Small intestine (tissue), 7 donors: ENCODE results near the gene HMGCR. TPM values are rescaled to one million over a fixed set of nuclear protein-coding genes. Genes with fewer than 3 reads are reported as not detected.

Source experiments
- DNase-seq, 2 donors: peaks; one replicate each; pipeline versions ENCODE4 v3.0.0 to v3.0.0-alpha.2; 2013
- FAIRE-seq: peaks from 2 replicates; lab custom pipeline; 2012; peaks lifted over from hg19 to GRCh38; lab: Jason Lieb, UNC
- H3K27ac ChIP-seq, 3 donors: one replicate each; pipeline ENCODE4 v1.5.1; 2013; ENCODE audit warnings: low read length in 2 of 3, mild to moderate bottlenecking in 2 of 3, control low read depth in 1 of 3, inconsistent platforms in 1 of 3, low read depth in 1 of 3, moderate library complexity in 1 of 3
- H3K27me3 ChIP-seq, 3 donors: one replicate each; pipeline ENCODE4 v1.6.1; 2013; ENCODE audit warnings: low read length in 3 of 3, inconsistent platforms in 1 of 3; ENCODE audit not compliant: control insufficient read depth in 3 of 3, insufficient read depth in 3 of 3
- H3K36me3 ChIP-seq, 3 donors: one replicate each; pipeline ENCODE4 v1.6.1; 2013; ENCODE audit warnings: low read length in 3 of 3, inconsistent platforms in 1 of 3, low read depth in 1 of 3, mild to moderate bottlenecking in 1 of 3, moderate library complexity in 1 of 3; ENCODE audit not compliant: control insufficient read depth in 3 of 3, insufficient read depth in 2 of 3
- H3K4me1 ChIP-seq, 3 donors: one replicate each; pipeline ENCODE4 v1.6.1; 2013; ENCODE audit warnings: low read length in 2 of 3, inconsistent platforms in 1 of 3, low read depth in 1 of 3, mild to moderate bottlenecking in 1 of 3, moderate library complexity in 1 of 3; ENCODE audit not compliant: control insufficient read depth in 3 of 3, insufficient read depth in 2 of 3
- H3K4me3 ChIP-seq, 3 donors: one replicate each; pipeline ENCODE4 v1.5.1; 2013; ENCODE audit warnings: low read length in 3 of 3, control low read depth in 1 of 3, inconsistent platforms in 1 of 3, low read depth in 1 of 3, mild to moderate bottlenecking in 1 of 3, moderate library complexity in 1 of 3
- H3K9me3 ChIP-seq, 2 donors: one replicate each; pipeline ENCODE4 v1.6.1; 2013; ENCODE audit warnings: low read depth in 1 of 2, low read length in 1 of 2; ENCODE audit not compliant: control insufficient read depth in 2 of 2, insufficient read depth in 1 of 2
- WGBS, 3 donors: extraction: QIAGEN DNeasy Blood & Tissue Kit; methylation state at CpG; one replicate each; pipeline ENCODE4 v1.1.7; 2013; 5-methylcytosine and 5-hydroxymethylcytosine counted together
- polyA plus RNA-seq, 4 donors: library from polyadenylated mRNA; stranded (reverse) in 3 of 4; unstranded in 1 of 4; fragments of 200-250 nt in 3 of 4; fragments of 120-200 nt in 1 of 4; gene quantifications; one replicate each; pipeline versions ENCODE4 v1.2.1 to v1.2.3, GENCODE V29; 2013
- donor health status: healthy with polysubstance abuse.
- donor health status: control.
- donor health status: control.
- donor health status: Bipolar disorder and iron deficiency.
- donor health status: healthy.

The HMGCR gene
- polyA plus RNA-seq, 4 donors, result 3.8 to 54.3 (median 29.3) TPM

DNA sequence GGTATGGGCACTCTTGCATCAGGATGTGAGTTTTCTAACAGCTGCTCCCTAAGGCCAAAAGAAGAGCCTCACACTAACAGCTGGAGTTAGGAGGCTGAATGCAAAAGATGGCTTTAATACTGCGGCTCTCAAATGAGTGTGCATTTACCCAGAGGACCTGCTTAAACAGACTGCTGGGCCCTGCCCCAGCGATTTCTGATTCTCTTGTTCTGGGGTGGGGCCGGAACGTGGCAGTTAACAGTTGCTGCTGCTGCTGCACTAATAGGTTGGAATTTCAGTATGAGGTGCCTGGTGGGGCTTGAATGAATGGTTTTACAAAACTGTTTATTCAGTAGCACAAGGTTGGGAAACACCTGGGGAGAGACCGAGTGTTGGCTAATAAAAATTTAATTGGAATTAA is 26.1 kb downstream of the HMGCR start:
- no peak overlapping the region for H3K27ac ChIP-seq
- 48 to 65% (median 55%) methylated on average over 5 of the region's 5 CpGs for WGBS, 3 donors
- H3K27me3 ChIP-seq, result no peaks in the 10 kb centered on the region
- peaks cover 4 to 15% (median 8%) of the 10 kb centered on the region in 3 donors for H3K36me3 ChIP-seq
- H3K4me1 ChIP-seq, result no peaks in the 10 kb centered on the region
- FAIRE-seq (no peak), DNase-seq (peak in 1 of 2 donors; percentile 7)
- no peaks in the 10 kb centered on the region for H3K9me3 ChIP-seq
- no peak overlapping the region for H3K4me3 ChIP-seq

DNA sequence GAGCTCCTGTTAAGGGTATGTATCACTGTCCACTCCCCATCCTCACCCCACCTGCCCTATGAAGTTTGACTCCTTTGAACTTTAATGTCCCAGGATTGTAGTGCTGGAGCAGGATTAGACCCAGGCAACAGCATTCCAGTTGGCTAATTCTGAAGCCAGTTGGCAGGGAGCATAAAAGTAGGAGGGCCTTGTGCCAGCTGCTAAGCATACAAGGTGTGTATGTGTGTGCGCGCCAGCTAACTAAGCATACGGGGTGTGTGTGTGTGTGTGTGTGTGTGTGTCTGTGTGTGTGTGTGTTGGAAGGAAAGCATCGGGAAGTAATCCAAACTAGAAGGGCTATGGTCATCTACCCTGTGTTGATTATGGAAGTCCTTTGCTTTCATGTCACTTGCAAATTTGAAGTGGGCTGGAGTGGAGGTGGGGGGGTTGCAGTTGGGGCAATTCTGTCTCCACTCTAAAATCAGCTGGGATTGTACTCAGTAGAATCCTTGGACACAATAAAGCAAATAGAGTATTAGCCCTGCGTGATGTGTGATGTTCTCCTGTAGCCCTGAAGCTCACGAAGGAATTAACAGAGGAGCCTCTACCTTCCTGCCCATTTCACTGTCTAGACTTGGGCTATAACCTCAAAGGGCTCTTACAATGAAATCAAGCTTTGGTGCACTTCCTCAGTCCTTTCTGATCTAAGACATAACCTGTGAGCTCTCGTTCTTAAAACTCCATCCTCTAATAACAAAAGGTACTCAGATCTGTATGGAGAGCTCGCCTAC is 26.9 kb downstream of the HMGCR start:
- no peaks in the 10 kb centered on the region for H3K4me1 ChIP-seq
- no peak overlapping the region for H3K4me3 ChIP-seq
- peak in 1 of 2 donors; percentile 66 for DNase-seq
- no peak for FAIRE-seq
- WGBS, 3 donors, result 45 to 72% (median 63%) methylated on average over 8 of the region's 8 CpGs
- no peaks in the 10 kb centered on the region for H3K9me3 ChIP-seq
- H3K36me3 ChIP-seq, result peaks cover 2 to 15% (median 6%) of the 10 kb centered on the region in 3 donors
- H3K27me3 ChIP-seq, result no peaks in the 10 kb centered on the region
- no peak overlapping the region for H3K27ac ChIP-seq

DNA sequence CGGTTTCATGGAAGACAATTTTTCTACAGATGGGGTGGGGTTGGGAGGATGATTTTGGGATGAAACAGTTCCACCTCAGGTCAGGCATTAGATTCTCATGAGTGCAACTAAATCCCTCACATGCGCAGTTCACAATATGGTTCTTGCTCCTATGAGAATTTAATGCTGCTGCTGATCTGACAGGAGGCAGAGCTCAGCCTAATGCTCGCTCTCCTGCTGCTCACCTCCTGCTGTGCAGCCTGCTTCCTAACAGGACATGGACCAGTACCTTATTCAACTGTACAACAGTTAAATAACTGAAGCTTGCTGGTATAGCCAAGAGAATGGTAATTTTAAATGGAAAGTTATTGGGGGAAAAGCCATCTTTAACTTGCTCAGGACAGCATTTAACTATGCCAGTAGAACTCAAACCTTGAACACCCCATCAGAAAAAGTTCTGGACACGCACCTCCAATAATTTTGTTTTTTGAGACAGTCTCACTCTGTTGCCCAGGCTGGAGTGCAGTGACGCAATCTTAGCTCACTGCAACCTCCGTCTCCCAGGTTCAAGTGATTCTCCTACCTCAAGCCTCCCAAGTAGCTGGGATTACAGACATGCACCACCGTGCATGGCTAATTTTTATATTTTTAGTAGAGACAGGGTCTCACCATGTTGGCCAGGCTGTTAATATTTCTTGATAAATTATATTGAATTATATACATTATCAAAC is 27.7 kb downstream of the HMGCR start:
- H3K9me3 ChIP-seq, result no peaks in the 10 kb centered on the region
- H3K4me1 ChIP-seq, result no peaks in the 10 kb centered on the region
- H3K4me3 ChIP-seq, result no peak overlapping the region
- H3K27me3 ChIP-seq, result no peaks in the 10 kb centered on the region
- DNase-seq (no peak), FAIRE-seq (no peak)
- H3K36me3 ChIP-seq, result peaks cover 0 to 10% (median 2%) of the 10 kb centered on the region in 3 donors
- no peak overlapping the region for H3K27ac ChIP-seq
- 91 to 96% (median 92%) methylated on average over 7 of the region's 7 CpGs for WGBS, 3 donors

DNA sequence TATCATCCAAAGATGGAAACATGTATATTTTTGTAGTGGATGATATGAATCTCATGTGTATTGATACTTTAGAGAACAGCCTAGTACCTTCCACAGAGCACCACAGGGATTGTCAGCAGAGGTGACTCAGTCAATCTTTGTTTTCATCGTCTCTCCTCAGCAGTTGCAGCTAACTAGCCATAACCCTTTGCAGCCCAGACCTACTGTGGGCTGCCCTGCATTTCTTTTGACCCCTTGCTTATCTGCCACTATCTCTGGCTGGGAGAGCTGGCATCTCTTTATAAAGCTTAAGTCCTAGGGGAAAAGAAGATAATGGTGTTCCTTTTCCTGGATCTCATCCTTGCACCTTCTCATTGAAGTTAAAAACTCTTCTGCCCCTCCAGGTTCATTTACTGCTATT is 28.7 kb downstream of the HMGCR start:
- WGBS, 3 donors, result 20 to 45% (median 42%) methylated on average over 1 of the region's 1 CpG
- Histone ChIP-seq H3K27ac (no peak overlapping the region), H3K36me3 (peaks cover 0 to 7% (median 0%) of the 10 kb centered on the region in 3 donors), H3K4me3 (no peak overlapping the region), H3K4me1 (no peaks in the 10 kb centered on the region), H3K27me3 (no peaks in the 10 kb centered on the region), H3K9me3 (no peaks in the 10 kb centered on the region)
- FAIRE-seq (no peak), DNase-seq (no peak)

DNA sequence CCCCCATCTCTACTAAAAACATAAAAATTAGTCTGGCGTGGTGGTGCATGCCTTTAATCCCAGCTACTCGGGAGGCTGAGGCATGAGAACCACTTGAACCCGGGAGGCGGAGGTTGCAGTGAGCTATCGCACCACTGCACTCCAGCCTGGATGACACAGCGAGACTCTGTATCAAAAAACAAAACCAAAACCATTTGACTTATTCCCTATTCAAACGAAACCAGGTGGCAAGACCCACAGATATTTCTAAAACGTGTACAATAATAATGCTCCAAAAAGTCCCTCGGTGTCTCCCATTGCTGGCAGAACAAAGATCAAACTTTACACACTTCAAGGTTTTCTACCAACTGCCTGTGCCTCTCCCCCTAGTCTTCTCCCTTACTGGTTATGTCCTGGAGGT is 29.8 kb downstream of the HMGCR start:
- H3K9me3 ChIP-seq, result no peaks in the 10 kb centered on the region
- H3K27me3 ChIP-seq, result no peaks in the 10 kb centered on the region
- H3K36me3 ChIP-seq, result peaks cover 0 to 4% (median 0%) of the 10 kb centered on the region in 3 donors
- FAIRE-seq (no peak), DNase-seq (no peak)
- H3K4me1 ChIP-seq, result no peaks in the 10 kb centered on the region
- no peak overlapping the region for H3K4me3 ChIP-seq
- H3K27ac ChIP-seq, result peak overlapping the region in 1 of 3 donors; percentile 66
- 73 to 82% (median 75%) methylated on average over 9 of the region's 9 CpGs for WGBS, 3 donors

DNA sequence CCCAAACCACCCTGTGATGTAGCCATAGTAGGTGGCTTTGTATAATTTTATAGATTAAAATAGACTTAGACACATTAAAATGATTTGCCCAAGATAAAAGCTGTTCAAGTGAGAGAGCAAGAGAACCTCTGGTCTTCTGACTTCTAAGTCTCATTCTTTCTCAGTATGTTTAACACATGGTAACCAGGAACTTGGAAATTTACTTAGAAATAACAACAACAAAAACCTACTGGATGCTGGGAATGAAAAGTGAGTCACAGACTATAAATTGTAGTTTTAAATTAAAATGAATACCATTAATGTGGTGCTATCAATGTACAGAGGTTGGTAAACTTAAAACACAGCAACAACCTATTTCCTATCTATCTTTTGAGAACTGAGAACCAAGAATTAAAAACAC is 30.4 kb downstream of the HMGCR start:
- Histone ChIP-seq H3K36me3 (peaks cover 0 to 4% (median 0%) of the 10 kb centered on the region in 3 donors), H3K9me3 (no peaks in the 10 kb centered on the region), H3K4me1 (no peaks in the 10 kb centered on the region), H3K4me3 (no peak overlapping the region), H3K27ac (no peak overlapping the region), H3K27me3 (no peaks in the 10 kb centered on the region)
- DNase-seq (no peak), FAIRE-seq (no peak)

DNA sequence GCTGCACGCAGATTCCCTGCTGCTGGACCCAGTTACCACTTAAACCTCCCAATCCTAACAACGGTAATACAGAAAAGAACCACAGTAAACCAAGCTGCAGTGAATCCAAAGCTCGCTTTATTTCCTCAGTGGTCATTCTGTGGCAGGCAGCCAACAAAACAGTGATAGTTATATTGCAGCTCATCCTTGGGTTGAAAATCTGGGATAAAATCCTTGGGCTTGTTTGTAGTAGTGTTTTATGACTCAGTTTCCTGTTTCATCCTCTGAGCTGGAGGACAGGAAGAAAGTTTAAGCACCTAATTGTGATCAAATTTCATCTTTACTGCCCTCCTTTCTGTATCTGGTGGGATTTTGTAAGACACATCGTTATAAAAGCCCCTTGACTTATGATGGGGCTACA is 31.4 kb downstream of the HMGCR start:
- DNase-seq, result no peak
- H3K4me1 ChIP-seq, result no peaks in the 10 kb centered on the region
- no peak for FAIRE-seq
- WGBS, 3 donors, result 68 to 84% (median 80%) methylated on average over 4 of the region's 4 CpGs
- H3K4me3 ChIP-seq, result no peak overlapping the region
- H3K27me3 ChIP-seq, result no peaks in the 10 kb centered on the region
- H3K27ac ChIP-seq, result no peak overlapping the region
- no peaks in the 10 kb centered on the region for H3K36me3 ChIP-seq
- no peaks in the 10 kb centered on the region for H3K9me3 ChIP-seq

DNA sequence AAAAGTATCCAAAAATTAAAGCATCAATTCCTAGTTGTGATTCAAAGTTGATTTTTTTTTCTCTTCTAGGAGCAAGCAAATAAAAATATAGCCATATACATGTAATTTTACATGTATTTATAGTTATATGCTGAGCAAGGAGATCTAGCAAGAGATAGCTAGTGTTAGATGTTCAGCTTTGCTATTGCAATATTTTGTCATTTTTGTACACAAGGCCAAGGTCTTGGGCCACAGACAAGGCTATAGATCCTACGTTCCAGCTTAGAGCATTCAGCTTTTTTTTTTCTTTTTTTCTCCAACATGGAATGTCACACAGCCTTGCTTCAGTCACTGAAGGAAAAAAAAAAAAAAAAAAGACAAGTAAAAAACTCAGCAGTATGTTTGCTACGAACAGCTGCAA is 36.8 kb downstream of the HMGCR start:
- no peaks in the 10 kb centered on the region for H3K27me3 ChIP-seq
- no peak for DNase-seq
- H3K9me3 ChIP-seq, result no peaks in the 10 kb centered on the region
- H3K4me1 ChIP-seq, result no peaks in the 10 kb centered on the region
- 75 to 90% (median 87%) methylated on average over 2 of the region's 2 CpGs for WGBS, 3 donors
- H3K4me3 ChIP-seq, result no peak overlapping the region
- no peak overlapping the region for H3K27ac ChIP-seq
- peaks cover under 1 to 17% (median 8%) of the 10 kb centered on the region in 3 donors for H3K36me3 ChIP-seq
- FAIRE-seq, result no peak
